Dermis microvascular lymphatic vessel endothelial cell (primary cell): Measurements from ENCODE around the gene GREB1L. TPM values are rescaled to one million over a fixed set of nuclear protein-coding genes. Genes with fewer than 3 reads are reported as not detected.
A peak's percentile ranks its signal among the peaks of the same experiment; 100 is the strongest.

Experiments used
- DNase-seq, 2 donors: peaks; one replicate each; pipeline versions ENCODE4 v3.0.0 to v3.0.0-alpha.2; 2010; ENCODE audit warnings: low read depth in 2 of 2
- total RNA-seq: library from RNA; depleted of rRNA; stranded (reverse); fragments of >200 nt; gene quantifications from 2 replicates; pipeline ENCODE4 v1.2.1, GENCODE V29; 2014

Gene GREB1L
- total RNA-seq, 1 donor from 2014 or later = 2.8 TPM

DNA sequence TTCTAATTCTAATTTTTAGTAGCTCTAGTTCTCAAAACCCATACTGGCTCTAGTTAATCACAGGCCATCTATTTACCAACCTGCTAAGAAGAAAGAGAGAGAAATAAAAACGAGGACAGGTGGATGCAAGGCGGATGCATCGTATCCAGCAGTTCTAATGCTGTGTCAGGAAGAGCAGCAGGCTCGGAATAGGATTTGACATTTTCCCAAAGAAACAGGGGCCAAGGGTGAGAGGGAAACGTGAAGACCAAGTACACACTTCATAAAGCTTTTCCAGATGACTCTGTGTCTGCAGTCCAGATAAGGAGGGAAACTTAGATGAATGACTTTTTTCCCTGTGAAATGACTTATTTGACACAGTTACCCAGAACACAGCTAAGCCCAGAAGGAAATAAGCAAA lies 241.0 kb downstream of the GREB1L start:
- DNase-seq = no peak

DNA sequence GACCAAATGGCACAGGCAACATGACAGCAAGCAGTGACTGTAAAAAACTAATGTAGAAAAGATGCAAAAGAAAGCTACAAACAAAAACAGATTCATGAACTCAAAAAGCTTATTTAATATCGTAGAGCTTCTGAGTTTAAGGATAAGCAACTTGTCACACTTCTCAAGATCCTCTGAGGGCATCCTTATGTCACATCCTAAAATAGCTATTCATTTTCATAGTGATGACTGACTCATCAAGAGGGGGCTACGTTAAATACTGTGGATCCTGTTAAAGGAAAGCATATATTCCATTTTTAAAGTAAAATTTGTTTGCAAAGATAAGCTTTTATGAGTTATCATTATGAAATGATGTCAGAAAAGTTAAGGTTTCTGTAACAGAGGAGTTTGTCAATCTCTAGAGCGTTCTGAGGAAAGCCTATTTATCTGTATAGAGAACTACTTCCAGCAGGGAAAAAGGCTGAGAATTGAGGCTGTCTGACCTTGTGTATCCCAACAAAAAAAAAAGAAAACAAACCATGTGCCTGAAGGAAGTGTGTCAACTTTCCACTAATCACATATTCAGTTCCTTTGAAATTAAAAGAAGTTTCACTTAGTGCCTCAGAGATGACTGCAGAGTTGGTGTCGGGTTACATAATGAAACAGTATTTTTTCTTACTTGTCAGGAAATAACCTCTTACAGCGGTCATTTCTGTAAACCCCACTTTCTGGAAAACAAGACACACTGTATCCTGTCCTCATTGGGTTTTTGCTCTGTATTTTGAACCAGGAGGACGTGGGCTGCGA lies 243.0 kb downstream of the GREB1L start:
- peak in 1 of 2 donors; percentile 73 for DNase-seq

DNA sequence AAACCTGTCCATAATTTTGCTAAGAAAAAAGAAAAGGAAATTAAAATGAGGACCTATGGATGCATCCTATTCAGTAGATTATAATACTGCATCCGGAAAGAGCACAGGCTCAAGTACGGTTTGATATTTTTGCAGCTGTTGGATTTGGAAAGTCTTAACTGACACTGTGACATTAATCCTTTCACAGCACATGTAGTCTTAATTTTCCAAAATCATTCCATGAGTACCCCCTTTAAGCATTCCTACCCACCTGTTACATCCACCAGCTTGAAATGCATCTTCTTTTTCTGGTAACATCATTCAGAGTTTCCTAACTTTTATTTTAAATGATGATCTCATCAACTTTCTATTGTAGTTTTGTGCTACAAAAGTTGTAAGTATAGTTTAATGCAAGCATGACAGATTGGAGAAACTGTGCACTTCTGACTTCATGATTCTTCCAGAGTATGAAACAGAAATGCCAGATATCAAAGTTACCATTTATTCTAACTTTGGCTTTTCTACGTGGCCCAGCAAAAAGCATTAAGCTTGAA lies 244.9 kb downstream of the GREB1L start:
- no peak for DNase-seq

DNA sequence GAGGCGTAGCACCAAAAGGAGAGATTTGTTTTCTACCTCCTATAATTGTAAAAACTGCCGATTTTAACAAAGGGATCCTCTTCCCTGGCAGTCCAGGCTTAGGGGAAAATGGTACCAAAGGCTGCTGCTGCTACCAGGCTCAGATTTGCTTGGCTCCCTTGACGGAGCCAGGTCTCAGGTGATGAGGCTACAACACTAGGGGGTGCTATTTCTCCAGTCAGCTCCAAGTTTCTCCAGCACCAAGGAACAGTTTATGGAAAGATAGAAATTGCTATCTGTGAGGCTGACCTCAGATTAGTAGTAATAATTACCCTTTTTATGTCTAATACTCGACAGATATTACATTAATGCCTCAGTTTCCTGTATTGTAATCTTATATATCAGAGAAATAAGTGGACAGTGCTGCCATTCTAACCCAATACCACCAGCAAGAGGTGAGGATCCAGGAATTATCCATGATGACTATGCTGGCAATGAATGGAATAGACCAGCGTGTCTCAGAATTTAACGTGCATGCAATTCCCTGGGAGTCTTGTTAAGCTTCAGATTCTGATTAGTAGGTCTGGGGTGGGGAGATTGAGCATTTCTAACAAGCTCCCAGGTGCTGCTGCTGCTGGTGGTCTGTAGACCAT lies 247.2 kb downstream of the GREB1L start:
- DNase-seq = peak; percentile 39 to 66

DNA sequence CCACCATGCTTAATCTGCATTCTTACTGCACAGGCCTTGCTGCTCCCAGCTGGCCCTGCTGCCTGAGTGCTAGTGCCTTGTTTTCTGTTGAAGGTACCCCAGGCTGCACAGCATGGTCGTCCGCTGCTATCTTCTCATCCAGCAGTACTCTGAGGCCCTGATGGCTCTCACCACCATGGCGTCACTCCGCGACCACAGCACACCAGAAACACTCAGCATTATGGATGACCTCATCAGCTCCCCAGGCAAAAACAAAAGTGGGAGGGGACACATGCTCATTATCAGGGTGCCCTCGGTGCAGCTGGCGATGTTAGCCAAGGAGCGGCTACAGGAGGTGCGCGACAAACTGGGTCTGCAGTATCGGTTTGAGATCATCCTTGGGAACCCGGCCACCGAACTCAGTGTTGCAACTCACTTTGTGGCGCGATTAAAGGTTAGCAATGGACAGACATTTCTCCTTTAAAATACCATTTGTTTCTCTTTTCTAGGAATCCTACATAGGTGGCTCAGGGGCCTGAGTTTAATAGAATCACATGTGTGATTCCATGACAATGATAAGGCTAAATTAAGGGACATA lies 248.0 kb downstream of the GREB1L start:
- no peak for DNase-seq

DNA sequence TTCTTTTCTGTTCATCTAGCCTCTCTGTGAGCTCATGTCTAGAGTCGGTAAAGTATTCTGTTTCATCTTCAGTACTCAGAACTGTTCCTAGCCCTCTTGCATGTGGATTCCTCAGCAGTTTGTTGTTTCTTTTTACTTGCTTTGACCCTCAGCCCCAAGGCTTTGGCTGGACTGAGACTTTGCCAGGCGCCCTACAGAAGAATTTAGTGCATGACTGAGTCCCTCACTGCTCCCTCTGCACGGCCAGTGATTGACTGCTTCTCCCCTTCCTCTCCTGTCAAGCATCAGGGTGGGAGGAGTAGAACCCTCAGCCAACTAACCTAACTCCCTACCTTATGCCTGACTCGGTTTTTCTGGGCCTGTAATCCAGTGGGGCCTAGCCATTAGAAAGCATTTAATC lies 248.7 kb downstream of the GREB1L start:
- DNase-seq = no peak

DNA sequence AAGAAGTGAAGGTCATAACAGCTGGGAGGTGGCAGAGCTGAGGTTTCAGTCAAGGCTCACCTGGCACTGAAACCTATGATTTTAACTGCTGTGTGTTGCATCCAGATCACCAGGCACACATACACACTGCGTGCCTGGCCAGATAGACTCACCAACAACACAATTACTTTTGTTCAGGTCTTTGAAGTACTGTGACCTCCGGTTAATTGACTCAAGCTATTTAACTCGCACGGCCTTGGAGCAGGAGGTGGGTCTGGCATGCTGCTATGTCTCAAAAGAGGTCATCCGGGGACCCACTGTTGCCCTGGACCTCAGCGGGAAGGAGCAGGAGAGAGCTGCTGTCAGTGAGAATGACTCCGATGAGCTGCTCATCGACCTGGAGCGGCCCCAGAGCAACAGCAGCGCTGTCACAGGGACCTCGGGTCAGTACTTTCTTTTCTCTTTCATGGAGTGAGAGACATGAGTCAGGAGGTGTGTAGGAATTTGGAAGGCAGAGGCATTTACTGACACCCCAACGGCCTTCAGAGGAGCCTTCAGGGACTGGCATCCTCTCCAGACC lies 254.3 kb downstream of the GREB1L start:
- DNase-seq = no peak

DNA sequence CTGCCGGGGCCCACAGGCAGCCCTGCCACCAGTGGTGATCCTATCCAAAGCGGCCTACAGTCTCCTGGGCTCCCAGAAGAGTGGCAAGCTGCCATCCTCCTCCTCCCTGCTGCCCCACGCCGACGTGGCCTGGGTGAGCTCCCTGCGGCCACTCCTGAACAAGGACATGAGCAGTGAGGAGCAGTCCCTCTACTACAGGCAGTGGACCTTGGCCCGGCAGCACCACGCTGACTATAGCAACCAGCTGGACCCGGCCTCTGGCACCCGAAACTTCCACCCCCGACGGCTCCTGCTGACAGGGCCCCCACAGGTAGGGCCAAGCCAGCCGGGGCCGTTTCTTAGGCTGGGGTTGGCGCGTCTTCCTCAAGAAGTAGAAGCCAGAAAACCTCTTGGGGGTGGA lies 258.0 kb downstream of the GREB1L start:
- DNase-seq = no peak

DNA sequence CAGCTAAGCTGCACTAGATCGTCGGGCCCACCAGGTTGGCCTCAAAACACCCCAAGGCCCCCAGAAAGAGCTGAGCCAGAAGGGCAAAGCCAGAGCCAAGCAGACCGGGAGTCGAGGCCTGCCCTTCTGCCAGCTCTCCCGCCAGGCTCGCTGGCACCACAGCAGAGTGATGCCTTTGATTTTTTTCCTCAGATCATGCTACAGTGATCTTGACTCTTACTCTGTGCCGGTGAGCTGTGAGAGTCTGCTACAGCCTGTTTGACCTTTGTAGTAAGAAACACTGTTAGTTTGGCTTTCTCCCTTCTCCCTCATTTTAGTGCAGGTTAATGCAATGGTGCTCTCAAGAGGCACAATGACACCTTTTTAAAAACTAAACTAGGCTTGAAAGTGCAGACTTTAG lies 260.6 kb downstream of the GREB1L start:
- no peak for DNase-seq

DNA sequence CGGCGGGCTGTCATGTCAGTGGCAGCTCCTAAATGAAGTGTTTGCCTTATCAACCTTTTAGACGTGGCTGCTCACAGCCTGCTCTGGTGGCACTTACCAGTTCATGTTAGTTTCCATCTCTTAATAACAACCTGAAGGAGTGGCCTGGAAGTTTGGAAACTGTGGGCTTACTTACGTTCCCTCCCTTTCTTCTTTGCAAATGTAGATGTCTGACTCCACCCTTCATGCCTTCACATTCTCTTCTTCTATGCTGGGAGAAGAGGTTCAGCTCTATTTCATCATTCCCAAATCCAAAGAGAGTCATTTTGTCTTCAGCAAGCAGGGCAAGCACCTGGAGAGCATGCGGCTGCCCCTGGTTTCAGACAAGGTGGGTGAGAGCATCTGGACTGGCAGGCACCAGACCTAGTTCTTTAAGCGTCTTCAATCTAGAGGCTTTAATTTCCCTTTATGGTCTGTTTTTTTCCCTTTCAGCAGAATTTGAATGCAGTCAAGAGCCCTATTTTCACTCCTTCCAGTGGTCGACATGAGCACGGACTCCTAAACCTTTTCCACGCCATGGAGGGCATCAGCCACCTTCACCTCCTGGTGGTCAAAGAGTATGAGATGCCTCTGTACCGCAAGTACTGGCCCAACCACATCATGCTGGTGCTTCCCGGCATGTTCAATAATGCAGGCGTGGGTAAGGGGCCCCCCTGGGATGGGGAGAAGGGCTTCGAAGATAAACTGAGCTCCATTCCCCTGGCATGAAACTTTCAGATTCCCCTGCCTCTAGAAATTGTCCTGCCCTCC lies 266.1 kb downstream of the GREB1L start:
- no peak for DNase-seq

DNA sequence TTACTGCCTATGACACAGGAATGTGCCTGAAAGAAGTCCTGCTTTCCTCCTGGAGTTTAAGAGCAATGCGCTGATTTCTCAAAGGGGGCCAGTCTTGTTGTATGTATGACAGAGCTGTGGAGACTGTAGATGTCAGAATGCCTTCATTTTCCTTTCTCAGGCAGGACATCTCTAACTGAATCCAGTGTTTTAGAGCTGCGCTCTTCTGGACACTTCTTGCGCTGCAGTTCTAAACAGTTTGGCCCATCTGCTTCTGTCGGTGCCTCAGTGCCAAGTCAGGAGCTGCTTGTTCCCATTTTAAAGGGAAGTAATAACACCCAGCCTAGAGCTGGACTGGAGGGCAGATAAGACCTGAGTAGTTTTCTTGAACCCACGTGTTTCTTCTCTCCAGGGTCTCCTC lies 267.0 kb downstream of the GREB1L start:
- DNase-seq = no peak

DNA sequence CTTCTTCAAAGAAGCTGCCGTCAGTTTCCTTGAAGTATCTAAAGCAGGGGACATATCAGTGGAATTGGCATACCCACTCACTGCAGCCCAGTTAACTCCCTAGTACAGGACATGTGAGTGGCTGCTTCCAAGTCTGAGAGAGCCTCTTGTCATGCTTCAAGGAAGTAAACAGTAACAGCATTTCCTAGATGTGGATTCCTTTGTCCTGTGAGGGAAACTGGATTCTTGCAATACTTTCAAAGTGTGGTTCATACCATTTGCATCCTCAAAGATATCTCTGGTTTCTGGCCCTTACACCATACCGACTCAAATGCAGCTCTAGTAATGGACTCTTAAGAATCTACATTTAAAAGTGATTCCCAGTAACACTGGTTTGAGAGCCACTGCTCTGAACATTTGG lies 271.3 kb downstream of the GREB1L start:
- no peak for DNase-seq

DNA sequence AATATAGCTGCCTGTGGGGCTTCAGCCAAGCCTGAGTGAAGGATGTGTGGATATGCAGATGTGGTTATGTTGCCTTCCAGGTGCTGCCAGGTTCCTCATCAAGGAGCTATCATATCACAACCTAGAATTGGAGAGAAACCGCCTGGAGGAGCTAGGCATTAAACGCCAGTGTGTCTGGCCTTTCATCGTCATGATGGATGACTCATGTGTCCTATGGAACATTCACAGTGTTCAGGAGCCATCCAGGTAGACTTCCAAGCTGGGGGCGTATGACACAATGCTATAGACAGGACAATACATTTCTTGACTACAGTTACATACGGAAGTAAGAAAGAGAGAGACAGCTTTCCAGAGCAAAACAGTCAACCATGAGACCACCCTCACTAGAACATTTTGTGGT lies 271.7 kb downstream of the GREB1L start:
- no peak for DNase-seq

DNA sequence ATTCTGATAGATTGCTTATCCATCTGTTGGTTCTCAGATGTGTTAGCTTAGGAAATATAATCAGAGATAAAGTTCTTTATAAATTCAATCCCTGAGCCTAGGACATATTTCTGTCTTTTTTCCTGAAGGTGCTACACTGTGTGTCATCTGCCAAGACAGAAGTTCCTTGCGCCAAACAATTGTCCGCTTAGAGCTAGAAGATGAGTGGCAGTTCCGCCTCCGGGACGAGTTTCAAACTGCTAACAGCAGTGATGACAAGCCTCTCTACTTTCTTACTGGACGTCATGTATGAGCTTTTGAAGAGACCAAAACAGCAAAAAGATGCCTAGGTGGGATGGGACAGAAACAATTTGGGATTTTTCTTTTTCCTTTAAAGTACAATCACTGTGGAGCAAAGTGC lies 280.5 kb downstream of the GREB1L start:
- DNase-seq = no peak

DNA sequence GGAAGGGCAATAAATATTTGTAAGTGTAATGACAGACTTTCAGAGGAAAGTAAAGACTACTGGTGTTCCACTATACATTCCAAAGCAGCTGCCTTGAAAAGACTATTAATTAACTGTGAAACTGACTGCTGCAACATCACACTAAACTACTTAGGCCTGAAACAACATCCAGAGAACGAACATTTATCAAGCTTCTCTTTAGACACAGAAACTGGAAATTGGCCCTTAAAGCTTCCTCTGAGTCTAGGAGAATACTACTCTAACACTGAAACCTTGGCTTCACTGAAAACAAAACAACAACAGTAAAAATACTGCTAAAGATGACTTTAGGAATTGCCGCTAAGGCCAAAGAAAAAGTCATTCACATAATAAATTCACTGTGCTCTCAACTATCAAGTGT lies 283.9 kb downstream of the GREB1L start:
- DNase-seq = no peak

DNA sequence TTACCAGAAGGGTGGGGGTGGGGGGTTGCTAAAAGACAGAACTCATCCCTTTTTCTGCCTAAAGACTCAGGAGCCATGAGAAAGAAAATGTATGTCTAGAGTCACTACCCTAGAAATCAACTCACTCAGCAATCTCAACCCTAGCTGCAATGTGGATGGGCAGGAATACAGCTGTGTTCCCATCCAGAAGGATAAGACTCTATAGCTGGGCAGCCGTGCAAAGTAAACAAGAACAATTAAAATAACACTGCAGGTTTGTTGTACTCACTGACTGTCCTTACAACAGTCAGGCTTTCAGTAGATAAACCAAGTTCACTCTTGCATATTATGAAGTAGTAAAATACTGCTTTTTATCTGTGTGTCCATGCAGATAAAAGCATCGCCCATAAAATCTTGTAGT lies 284.4 kb downstream of the GREB1L start:
- DNase-seq = no peak

DNA sequence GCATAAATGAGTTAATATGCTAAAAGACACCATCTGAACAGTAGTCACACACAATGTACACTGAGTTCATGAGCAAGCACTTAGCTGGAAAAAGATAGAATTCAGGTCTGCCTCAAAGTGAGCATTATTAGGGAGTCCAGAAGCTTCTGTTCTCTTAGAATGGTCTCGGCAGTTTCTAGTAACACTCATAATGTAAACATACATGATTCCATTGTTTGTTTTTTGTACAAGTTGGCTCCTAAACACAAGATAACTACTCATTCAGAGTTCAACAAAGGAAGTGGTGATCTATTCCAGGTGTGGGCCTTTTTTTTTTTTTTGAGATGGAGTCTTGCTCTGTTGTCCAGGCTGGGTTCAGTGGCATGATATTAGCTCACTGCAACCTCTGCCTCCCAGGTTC lies 292.3 kb downstream of the GREB1L start:
- no peak for DNase-seq

DNA sequence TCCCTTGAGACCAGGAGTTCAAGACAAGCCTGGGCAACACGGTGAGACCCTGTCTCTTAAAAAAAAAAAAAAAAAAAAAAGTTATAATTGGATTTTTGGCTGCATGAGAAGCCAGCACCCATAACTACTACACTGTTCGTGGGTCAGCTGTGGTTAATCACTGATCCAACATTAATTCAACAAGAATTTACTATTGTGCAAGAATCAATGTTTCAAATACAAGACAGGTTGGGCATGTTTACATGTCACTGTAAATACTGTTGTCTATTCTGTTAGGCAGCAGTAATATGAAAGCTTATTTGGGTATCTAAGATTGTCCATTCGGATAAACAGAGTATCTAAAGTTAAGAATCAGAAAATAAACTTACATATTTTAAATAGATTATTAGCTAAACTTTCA lies 296.2 kb downstream of the GREB1L start:
- DNase-seq = no peak

DNA sequence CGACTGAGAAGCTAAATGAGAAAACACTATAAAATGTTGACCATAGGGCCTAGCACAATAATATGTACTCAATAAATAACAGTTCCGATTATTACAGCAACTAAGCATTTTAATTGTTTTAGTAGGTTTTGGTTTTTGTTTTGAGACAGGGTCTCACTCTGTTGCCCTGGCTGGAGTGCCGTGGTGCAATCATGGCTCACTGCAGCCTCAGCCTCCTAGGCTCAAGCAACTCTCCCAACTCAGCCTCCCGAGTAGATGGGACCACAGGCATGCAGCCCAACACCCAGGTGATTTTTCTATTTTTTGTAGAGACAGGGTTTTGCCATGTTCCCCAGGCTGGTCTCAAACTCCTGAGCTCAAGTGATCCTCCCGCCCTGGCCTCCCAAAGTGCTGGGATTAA lies 304.4 kb downstream of the GREB1L start:
- no peak for DNase-seq

DNA sequence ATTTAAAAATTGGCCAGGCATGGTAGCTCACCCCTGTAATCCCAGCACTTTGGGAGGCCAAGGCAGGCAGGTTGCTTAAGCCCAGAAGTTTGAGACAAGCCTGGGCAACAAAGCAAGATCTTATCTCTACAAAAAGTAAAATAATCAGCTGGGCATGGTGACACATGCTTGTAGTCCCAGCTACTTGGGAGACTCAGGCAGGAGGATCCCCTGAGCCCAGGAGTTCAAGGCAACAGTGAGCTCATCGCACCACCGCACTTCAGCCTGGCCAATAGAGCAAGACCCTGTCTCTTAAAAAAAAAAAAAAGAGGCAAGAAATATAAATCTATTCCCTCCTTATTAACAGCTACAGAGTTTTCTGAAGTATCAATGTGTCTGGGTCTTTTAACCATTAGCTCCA lies 306.6 kb downstream of the GREB1L start:
- DNase-seq = no peak

DNA sequence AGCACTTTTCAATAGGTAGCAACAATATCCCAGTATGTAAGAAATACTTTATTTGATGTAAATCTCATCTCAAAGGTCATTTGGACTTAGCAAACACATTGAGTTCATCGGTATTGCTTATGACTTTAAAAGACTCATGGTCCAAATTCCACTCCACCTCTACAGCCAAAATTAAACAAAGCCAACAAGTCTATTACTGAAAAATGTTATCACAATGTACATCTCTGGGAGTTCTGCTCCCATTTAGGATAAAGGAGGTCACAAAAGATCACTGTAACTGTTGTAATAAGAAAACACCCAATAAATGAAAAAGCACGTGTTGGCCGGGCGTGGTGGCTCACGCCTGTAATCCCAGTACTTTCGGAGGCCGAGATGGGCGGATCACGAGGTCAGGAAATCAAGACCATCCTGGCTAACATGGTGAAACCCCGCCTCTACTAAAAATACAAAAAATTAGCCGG lies 308.5 kb downstream of the GREB1L start:
- DNase-seq = no peak
